Measurements from ENCODE around the gene SERPINA9.

DNA sequence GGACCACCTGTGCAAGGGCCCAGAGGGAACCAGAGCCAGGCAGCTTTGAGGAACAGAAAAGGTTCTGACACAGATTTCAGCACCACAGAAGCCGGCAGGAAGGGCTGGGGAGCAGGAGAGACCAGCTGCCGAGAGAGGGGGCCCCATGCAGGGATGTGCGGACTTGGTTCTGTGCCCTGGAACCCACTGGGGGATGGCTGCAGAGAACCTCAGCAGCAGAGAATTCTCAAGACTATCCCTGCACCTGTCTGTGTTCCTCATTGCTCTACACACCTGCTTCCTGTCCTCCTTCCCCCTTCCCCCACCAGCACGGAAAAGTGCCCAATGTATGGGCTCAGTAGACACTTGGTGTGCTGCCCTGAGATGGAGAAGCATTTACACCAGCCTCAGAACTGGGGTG lies 3.2 kb downstream of the SERPINA9 start:
- TF ChIP-seq, protein P1, sequence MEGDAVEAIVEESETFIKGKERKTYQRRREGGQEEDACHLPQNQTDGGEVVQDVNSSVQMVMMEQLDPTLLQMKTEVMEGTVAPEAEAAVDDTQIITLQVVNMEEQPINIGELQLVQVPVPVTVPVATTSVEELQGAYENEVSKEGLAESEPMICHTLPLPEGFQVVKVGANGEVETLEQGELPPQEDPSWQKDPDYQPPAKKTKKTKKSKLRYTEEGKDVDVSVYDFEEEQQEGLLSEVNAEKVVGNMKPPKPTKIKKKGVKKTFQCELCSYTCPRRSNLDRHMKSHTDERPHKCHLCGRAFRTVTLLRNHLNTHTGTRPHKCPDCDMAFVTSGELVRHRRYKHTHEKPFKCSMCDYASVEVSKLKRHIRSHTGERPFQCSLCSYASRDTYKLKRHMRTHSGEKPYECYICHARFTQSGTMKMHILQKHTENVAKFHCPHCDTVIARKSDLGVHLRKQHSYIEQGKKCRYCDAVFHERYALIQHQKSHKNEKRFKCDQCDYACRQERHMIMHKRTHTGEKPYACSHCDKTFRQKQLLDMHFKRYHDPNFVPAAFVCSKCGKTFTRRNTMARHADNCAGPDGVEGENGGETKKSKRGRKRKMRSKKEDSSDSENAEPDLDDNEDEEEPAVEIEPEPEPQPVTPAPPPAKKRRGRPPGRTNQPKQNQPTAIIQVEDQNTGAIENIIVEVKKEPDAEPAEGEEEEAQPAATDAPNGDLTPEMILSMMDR (IDR thresholded peaks at IDR 0.05) = no peak
- TF ChIP-seq ZFX (IDR thresholded peaks at IDR 0.05; ENCODE audit: borderline replicate concordance) = no peak

Measured in 22Rv1 (cell line).